SH-SY5Y (cell line): ENCODE data around the gene POLD1.

ENCODE experiments used
- GATA2 ChIP-seq: IDR thresholded peaks from 2 replicates; pipeline ENCODE4 v1.6.1; 2011; ENCODE audit warnings: mild to moderate bottlenecking, low read depth, low read length
- GATA3 ChIP-seq: IDR thresholded peaks from 2 replicates; pipeline ENCODE4 v1.6.1; 2011; ENCODE audit warnings: low read depth, mild to moderate bottlenecking, low read length, moderate library complexity

GRCh38 chr19:50392759-50393158 is 8.6 kb downstream of the POLD1 start:
- no peak for TF ChIP-seq GATA3
- no peak for TF ChIP-seq GATA2
